ENCODE measurements around the gene SEC14L1. TPM values are rescaled to one million over a fixed set of nuclear protein-coding genes. Genes with fewer than 3 reads are reported as not detected.
"Not testable (repeated sequence)": the region's sequence is repeated elsewhere in the genome, so short reads cannot be mapped to it uniquely, and the experiment has no call there.

Gene SEC14L1
- total RNA-seq, 2 donors from 2014 or later, result 91.6 to 117 TPM

- Mint-ChIP-seq H3K9me3 (no peaks in the 10 kb centered on the region), H3K27me3 (no peaks in the 10 kb centered on the region), H3K4me1 (ENCODE audit: low read depth in 2 of 2) (peaks cover 63 to 71% of the 10 kb centered on the region in 2 donors), H3K4me3 (no peak overlapping the region), H3K36me3 (peaks cover 39% of the 10 kb centered on the region), H3K27ac (peak overlapping the region in 1 of 2 donors; percentile 63)
- DNase-seq (ENCODE audit: low spot score), result no peak
- ATAC-seq, result no peak
These were observed 10.4 kb downstream of the SEC14L1 start for GRCh38 chr17:77151186-77151585.

GRCh38 chr17:77152056-77152455, 11.3 kb downstream of the SEC14L1 start:
- not testable (repeated sequence) for H3K27me3 Mint-ChIP-seq; DNase-seq (ENCODE audit: low spot score); H3K27ac Mint-ChIP-seq; ATAC-seq; H3K9me3 Mint-ChIP-seq; H3K4me3 Mint-ChIP-seq
- H3K4me1 Mint-ChIP-seq (ENCODE audit: low read depth in 2 of 2), result peaks cover 58 to 64% of the 10 kb centered on the region in 2 donors
- H3K36me3 Mint-ChIP-seq, result peaks cover 34% of the 10 kb centered on the region

GRCh38 chr17:77153472-77153871, 12.7 kb downstream of the SEC14L1 start:
- peak overlapping the region in 1 of 2 donors; percentile 52 for H3K27ac Mint-ChIP-seq
- H3K36me3 Mint-ChIP-seq, result peaks cover 25% of the 10 kb centered on the region
- no peaks in the 10 kb centered on the region for H3K27me3 Mint-ChIP-seq
- H3K4me3 Mint-ChIP-seq, result no peak overlapping the region
- peaks cover 57 to 58% of the 10 kb centered on the region in 2 donors for H3K4me1 Mint-ChIP-seq (ENCODE audit: low read depth in 2 of 2)
- H3K9me3 Mint-ChIP-seq, result no peaks in the 10 kb centered on the region
- DNase-seq (ENCODE audit: low spot score), result no peak
- no peak for ATAC-seq

- no peak overlapping the region for H3K4me3 Mint-ChIP-seq
- ATAC-seq (no peak), DNase-seq (ENCODE audit: low spot score) (no peak)
- peak overlapping the region in 1 of 2 donors; percentile 52 for H3K27ac Mint-ChIP-seq
- no peaks in the 10 kb centered on the region for H3K9me3 Mint-ChIP-seq
- H3K36me3 Mint-ChIP-seq, result peaks cover 19% of the 10 kb centered on the region
- H3K27me3 Mint-ChIP-seq, result no peaks in the 10 kb centered on the region
- H3K4me1 Mint-ChIP-seq (ENCODE audit: low read depth in 2 of 2), result peaks cover 52 to 54% of the 10 kb centered on the region in 2 donors
These were observed 13.3 kb downstream of the SEC14L1 start for GRCh38 chr17:77153999-77154586.

GRCh38 chr17:77155125-77155524, 14.4 kb downstream of the SEC14L1 start:
- Mint-ChIP-seq H3K36me3 (peaks cover 12% of the 10 kb centered on the region), H3K27me3 (no peaks in the 10 kb centered on the region), H3K27ac (peak overlapping the region in 1 of 2 donors; percentile 52), H3K4me1 (ENCODE audit: low read depth in 2 of 2) (peaks cover 46 to 55% of the 10 kb centered on the region in 2 donors), H3K4me3 (no peak overlapping the region), H3K9me3 (no peaks in the 10 kb centered on the region)
- ATAC-seq (no peak), DNase-seq (ENCODE audit: low spot score) (no peak)

- H3K27me3 Mint-ChIP-seq; DNase-seq (ENCODE audit: low spot score); H3K36me3 Mint-ChIP-seq; H3K9me3 Mint-ChIP-seq; ATAC-seq; H3K4me3 Mint-ChIP-seq: not testable (repeated sequence)
- H3K27ac Mint-ChIP-seq, result peak overlapping the region in 1 of 2 donors; percentile 4
- H3K4me1 Mint-ChIP-seq (ENCODE audit: low read depth in 2 of 2), result peaks cover 42 to 47% of the 10 kb centered on the region in 2 donors
These were observed 17.0 kb downstream of the SEC14L1 start for GRCh38 chr17:77157766-77158165.

GRCh38 chr17:77160091-77160874, 19.5 kb downstream of the SEC14L1 start:
- Mint-ChIP-seq H3K4me3 (no peak overlapping the region), H3K36me3 (peaks cover 4% of the 10 kb centered on the region), H3K27ac (no peak overlapping the region), H3K4me1 (ENCODE audit: low read depth in 2 of 2) (peaks cover 41 to 54% of the 10 kb centered on the region in 2 donors), H3K27me3 (no peaks in the 10 kb centered on the region), H3K9me3 (no peaks in the 10 kb centered on the region)
- no peak for DNase-seq (ENCODE audit: low spot score)
- ATAC-seq, result no peak

GRCh38 chr17:77160875-77161530, 20.2 kb downstream of the SEC14L1 start:
- Mint-ChIP-seq H3K4me3 (no peak overlapping the region), H3K36me3 (peaks cover 5% of the 10 kb centered on the region), H3K27me3 (no peaks in the 10 kb centered on the region), H3K27ac (no peak overlapping the region), H3K9me3 (no peaks in the 10 kb centered on the region), H3K4me1 (ENCODE audit: low read depth in 2 of 2) (peaks cover 39 to 51% of the 10 kb centered on the region in 2 donors)
- DNase-seq (ENCODE audit: low spot score), result no peak
- no peak for ATAC-seq

GRCh38 chr17:77161953-77162352, 21.2 kb downstream of the SEC14L1 start:
- Mint-ChIP-seq H3K27me3 (no peaks in the 10 kb centered on the region), H3K27ac (peak overlapping the region in 1 of 2 donors; percentile 39), H3K4me1 (ENCODE audit: low read depth in 2 of 2) (peaks cover 39 to 49% of the 10 kb centered on the region in 2 donors), H3K4me3 (no peak overlapping the region), H3K36me3 (peaks cover 7% of the 10 kb centered on the region), H3K9me3 (no peaks in the 10 kb centered on the region)
- DNase-seq (ENCODE audit: low spot score) (no peak), ATAC-seq (no peak)

- peak overlapping the region in 1 of 2 donors; percentile 39 for H3K27ac Mint-ChIP-seq
- peaks cover 7% of the 10 kb centered on the region for H3K9me3 Mint-ChIP-seq
- H3K27me3 Mint-ChIP-seq, result no peaks in the 10 kb centered on the region
- ATAC-seq, result no peak
- H3K4me3 Mint-ChIP-seq, result no peak overlapping the region
- peaks cover 17% of the 10 kb centered on the region for H3K36me3 Mint-ChIP-seq
- DNase-seq (ENCODE audit: low spot score), result no peak
- H3K4me1 Mint-ChIP-seq (ENCODE audit: low read depth in 2 of 2), result peaks cover 39 to 45% of the 10 kb centered on the region in 2 donors
These were observed 22.2 kb downstream of the SEC14L1 start for GRCh38 chr17:77163001-77163400.

- Mint-ChIP-seq H3K36me3 (peaks cover 24% of the 10 kb centered on the region), H3K27me3 (no peaks in the 10 kb centered on the region), H3K9me3 (peaks cover 11% of the 10 kb centered on the region), H3K27ac (peak overlapping the region in 1 of 2 donors; percentile 39), H3K4me1 (ENCODE audit: low read depth in 2 of 2) (peaks cover 34 to 40% of the 10 kb centered on the region in 2 donors), H3K4me3 (no peak overlapping the region)
- DNase-seq (ENCODE audit: low spot score) (no peak), ATAC-seq (no peak)
These were observed 22.9 kb downstream of the SEC14L1 start for GRCh38 chr17:77163511-77164280.

GRCh38 chr17:77164483-77165091, 23.8 kb downstream of the SEC14L1 start:
- H3K4me1 Mint-ChIP-seq (ENCODE audit: low read depth in 2 of 2), result peaks cover 38 to 41% of the 10 kb centered on the region in 2 donors
- H3K27ac Mint-ChIP-seq, result peak overlapping the region; percentile 24 to 39
- peaks cover 29% of the 10 kb centered on the region for H3K36me3 Mint-ChIP-seq
- DNase-seq (ENCODE audit: low spot score), result no peak
- H3K27me3 Mint-ChIP-seq, result no peaks in the 10 kb centered on the region
- peaks cover 11% of the 10 kb centered on the region for H3K9me3 Mint-ChIP-seq
- H3K4me3 Mint-ChIP-seq, result no peak overlapping the region
- ATAC-seq, result no peak

- H3K4me1 Mint-ChIP-seq (ENCODE audit: low read depth in 2 of 2), result peaks cover 45 to 48% of the 10 kb centered on the region in 2 donors
- H3K9me3 Mint-ChIP-seq, result peaks cover 11% of the 10 kb centered on the region
- ATAC-seq (no peak), DNase-seq (ENCODE audit: low spot score) (no peak)
- peak overlapping the region in 1 of 2 donors; percentile 39 for H3K27ac Mint-ChIP-seq
- no peaks in the 10 kb centered on the region for H3K27me3 Mint-ChIP-seq
- peaks cover 29% of the 10 kb centered on the region for H3K36me3 Mint-ChIP-seq
- H3K4me3 Mint-ChIP-seq, result no peak overlapping the region
These were observed 24.8 kb downstream of the SEC14L1 start for GRCh38 chr17:77165577-77165976.

All from natural killer cell treated with Interleukin-12 subunit alpha and Interleukin-12 subunit beta and Interleukin-15 and Interleukin-18, amount 100 ng/mL, for 72 hours (primary cell).